ENCODE data around the gene ZNF575.
"Not testable (repeated sequence)": the region's sequence is repeated elsewhere in the genome, so short reads cannot be mapped to it uniquely, and the experiment has no call there.

Gene ZNF575

DNA sequence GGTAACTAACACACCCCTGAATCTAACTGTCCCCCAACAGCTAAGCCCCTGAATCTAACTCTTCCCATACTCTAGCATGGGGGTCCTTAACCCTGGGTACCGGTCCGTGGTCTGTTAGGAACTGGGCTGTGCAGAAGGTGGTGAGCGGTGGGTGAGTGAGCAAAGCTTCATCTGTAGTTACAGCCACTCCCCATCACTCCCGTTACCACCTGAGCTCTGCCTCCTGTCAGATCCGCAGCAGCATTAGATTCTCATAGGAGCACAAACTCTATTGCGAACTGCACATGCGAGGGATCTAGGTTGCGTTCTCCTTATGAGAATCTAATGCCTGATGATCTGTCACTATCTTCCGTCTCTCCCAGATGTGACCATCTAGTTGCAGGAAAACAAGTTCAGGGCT is 22.3 kb upstream of the ZNF575 start:
- no peak for DNase-seq (ENCODE audit: low read depth, low spot score)

DNA sequence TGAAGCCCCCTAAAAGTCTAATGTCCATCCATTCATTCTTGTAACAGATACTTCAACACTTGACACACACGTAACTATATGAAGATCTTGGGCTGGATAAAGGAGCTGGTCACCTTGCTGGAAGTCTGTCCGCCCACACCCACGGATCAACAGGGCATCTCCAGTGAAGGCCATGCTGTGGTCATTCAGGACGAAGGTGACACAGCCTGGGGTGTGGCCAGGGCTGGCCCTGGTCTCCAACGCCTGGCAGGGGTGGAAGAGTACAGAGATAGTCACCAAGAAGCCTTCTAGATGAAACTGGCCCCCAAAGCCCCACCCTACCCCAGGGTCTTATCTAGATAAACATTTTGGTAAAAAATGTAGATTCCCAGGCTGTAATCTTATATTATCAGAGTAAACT is 21.7 kb upstream of the ZNF575 start:
- DNase-seq (ENCODE audit: low read depth, low spot score): no peak

DNA sequence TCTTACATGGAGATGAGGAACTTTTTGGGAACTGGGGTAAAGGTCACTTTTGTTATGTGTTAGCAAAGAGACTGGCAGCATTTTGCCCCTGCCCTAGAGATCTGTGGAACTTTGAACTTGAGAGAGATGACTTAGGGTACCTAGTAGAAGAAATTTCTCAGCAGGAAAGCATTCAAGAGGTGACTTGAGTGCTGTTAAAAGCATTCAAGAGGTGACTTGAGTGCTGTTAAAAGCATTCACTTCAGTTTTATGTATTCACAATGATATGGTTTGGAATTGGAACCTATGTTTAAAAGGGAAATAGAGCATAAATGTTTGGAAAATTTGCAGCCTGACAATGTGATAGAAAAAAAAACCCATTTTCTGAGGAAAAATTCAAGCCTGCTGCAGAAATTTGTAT is 20.6 kb upstream of the ZNF575 start:
- DNase-seq (ENCODE audit: low read depth, low spot score): not testable (repeated sequence)

DNA sequence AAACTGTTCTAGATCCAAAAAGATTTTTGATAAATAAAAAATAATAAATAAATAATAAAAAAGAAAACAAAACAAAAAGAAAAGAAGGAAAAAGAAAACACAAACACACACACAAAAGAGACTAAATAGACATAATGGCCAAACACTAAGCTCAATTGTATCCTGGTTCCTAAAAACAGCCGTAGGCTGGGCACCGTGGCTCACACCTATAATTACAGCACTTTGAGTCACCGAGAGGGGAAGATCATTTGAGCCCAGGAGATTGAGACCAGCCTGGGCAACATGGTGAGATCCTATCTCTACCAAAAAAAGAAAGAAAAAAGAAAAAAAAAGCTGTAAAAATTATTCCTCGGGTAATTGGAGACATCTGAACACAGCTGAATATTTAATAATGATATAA is 14.9 kb upstream of the ZNF575 start:
- no peak for DNase-seq (ENCODE audit: low read depth, low spot score)

DNA sequence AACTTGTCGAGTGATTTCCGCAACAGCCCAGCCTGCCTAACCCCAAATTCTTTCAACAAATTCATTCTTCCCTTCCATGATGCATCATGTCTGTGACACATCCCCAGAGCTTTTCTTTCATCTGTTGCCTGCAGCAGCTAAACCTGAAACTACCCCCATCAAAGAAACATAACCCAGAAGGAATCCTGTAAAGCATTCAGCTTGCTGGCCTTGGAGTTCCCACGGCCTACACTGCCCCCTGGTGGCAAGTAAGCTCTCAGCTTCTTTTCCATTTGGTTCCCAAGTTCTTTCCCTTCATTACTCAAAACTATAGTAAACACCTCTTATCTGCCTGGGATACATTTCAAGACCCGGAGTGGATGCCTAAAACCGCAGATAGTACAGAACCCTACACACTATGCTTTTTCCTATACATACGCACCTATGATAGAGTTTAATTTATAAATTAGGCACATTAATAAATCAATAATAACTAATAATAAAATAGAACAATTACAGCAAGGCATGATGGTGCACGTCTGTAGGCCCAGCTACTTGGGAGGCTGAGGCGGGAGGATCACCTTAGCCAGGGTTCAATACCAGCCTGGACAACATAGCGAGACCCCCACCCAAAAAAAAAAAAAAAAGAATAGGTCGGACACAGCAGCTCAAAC is 13.4 kb upstream of the ZNF575 start:
- peak; percentile 60 for DNase-seq (ENCODE audit: low read depth, low spot score)

DNA sequence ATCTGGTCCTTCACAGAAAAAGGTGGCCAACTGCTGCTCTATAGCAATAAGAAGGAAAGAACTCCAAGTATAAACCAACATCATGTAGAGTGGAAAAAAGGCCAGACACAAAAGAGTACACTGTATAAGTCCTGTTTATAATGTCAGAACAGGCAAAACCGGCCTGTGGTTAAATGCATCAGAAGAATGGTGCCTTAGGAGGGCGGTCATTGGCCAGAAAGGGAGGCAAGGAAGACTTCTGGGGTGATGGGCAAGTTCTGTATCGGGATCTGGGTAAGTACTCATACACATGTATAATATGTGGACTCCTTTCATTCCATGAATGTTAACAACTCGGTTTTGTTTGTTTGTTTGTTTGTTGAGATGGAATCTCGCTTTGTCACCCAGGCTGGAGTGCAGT is 10.1 kb upstream of the ZNF575 start:
- no peak for DNase-seq (ENCODE audit: low read depth, low spot score)

DNA sequence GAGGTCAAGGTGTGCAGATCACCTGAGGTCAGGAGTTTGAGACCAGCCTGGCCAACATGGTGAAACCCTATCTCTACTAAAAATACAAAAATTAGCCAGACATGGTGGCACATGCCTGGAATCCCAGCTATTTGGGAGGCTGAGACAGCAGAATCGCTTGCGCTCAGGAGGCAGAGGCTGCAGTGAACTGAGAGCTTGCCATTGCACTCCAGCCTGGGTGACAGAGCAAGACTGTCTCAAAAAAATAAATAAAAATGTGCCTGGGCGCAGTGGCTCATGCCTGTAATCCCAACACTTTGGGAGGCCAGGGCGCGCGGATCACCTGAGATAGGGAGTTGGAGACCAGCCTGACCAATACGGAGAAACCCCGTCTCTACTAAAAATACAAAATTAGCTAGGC is 9.3 kb upstream of the ZNF575 start:
- DNase-seq (ENCODE audit: low read depth, low spot score): not testable (repeated sequence)

DNA sequence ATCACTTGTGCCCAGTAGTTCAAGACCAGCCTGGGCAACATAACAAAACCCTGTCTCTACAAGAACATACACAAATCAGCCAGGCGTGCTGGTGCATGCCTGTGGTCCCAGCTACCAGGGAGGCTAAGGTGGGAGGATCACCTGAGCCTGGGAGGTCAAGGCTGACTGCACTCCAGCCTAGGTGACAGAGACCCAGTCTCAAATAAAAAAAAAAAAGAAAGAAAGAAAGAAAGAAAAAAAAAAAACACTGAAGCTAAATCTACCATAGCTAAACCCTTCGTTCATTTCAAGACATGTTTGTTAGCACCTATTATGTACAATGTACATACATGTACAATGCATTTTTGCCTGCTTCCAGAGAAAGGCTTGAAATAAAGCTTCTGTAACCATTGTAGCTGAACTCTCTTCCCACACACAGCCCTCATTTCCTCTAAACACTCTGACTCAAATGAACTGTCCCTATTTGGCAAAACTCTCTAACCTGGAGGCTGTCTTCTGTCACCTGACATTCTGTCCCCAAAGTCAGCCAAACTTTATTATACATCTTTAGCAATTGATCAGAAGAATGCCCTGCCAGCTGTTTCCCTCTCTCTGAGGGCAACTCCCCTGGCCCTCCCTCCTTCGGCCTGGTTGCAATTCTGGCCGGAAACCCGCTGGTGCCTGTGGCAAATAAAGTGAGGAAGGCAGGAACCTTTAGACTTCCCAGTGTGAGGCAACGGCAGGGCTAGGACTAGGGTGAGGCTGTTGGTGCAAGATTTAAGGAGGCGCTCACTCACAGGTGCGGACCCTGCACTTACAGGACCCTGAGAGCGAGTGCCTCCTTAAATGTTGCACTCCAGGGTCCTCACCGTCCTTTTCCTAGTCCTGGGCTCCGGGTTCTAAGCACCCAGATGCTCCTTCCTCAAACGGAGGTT is 7.8 kb upstream of the ZNF575 start:
- DNase-seq (ENCODE audit: low read depth, low spot score): no peak

DNA sequence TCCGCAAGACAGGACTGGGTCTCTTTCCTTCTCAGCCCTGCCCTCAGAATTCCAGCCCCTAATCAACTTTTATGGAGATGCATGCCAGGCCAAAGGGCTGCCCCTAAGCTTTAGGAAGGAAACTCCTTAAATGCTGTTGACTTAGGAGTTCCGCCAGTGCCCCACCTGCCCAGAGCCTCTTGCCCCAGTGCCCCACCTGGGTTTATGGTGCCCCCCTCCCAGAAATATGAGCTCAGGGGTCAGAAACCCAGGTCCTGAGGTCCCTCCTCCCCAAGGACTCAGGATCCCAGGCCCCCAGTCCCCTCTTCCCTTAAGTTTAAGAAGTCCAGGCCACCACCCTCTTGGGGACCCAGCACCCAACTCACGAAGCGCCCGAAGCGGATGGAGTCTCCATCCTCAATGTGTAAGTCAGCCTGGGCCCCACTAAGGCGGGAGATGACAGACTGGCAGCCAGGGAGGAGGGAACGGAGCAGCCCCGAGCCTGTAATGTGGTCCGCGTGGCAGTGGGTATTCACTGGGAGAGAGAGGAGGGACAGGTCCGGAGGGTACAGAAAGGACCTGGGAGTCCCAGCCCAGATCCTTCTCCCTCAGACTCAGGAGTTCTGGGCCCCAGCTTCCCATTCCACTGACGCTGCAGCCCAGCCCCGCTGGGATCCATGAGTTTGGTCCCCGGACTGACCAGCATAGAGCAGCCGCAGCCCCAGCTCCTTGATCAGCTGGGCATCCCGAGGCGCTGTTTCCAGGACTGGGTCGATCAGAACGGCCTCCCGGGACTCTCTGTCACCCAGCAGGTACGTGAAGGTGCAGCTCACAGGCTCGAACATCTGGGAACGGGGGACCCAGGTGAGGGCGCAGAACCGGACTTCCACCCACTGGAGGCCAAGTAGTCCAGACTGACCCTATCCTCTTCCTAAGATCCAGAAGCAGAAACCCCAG is 6.9 kb upstream of the ZNF575 start:
- no peak for DNase-seq (ENCODE audit: low read depth, low spot score)

DNA sequence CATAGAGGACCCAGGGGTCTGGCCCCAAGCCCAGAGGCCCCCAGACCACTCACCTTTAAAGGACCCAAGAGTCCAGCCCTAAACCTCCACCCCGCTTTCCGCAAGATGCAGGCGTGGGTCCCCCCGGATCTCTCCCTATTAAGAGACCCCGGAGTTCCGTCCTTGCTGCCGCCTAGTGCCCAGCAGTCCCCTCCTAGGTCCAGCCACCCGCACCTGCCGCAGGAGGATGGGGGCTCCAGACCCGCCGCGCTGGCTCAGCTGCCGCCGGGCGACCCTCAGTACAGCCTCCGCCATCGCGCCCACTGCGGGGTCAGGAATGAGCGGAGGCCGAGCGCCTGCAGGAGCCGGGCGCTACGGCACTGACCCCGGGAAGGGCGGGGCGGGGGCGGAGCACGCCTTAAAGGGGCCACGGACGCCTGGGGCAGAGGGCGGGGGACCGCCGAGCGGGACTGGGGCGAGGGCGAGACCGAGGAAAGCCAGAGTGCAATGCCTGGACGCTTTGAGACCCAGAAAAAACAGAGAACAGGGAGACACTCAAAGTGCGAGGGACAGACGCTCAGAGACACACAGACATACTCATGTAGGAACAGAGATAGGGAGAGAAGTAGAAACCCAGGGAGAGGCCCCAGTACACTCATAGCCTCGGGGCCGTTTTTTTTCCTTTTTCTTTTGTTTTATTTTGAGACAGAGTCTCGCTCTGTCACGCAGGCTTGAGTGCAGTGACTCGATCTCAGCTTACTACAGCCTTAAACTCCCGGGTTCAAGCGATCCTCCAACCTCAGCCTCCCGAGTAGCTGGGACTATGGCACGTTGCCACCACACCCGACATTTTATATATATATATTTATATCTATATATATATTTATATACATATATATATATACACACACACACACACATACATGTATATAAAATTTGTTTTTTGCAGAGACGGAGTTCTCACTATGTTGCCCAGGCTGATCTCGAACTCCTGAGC is 5.8 kb upstream of the ZNF575 start, which contains the start of gene ETHE1:
Gene ETHE1, minus strand, starts transcription at position 318 of the 976 bp plus-strand sequence. Its CDS starts 24 bp downstream, at position 294.
- peak; percentile 59 for DNase-seq (ENCODE audit: low read depth, low spot score)

DNA sequence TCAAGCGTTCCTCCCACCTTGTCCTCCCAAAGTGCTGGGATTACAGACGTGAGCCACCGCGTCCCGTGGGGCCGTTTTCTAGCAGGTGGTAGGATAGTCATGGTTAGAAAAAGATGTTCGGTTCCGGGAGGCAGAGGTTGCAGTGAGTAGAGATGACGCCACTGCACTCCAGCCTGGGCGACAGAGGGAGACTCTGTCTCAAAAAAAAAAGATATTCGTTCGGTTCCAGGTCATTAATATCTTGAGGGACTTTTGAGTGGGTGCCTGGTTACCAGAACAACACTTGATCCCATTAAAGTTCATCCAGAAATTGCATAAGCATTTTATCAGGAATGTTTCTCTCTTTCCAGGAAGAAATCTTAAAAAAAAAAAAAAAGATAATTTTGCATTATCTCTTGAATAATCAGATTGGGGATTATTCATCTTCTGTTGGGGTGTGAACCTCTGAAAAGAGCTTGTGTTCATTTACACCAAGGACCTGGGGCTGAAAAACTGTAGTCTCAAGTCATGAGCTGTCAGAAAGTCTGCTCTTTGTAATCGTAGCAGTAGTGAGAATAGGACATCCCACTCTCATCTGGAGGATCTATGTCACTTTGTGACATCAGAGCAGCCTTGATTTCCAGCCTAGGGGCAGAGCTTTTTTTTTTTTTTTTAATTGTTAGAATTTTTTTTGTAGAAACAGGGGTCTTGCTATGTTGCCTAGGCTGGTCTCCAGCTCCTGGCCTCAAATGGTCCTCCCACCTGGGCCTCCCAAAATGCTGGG is 4.9 kb upstream of the ZNF575 start:
- DNase-seq (ENCODE audit: low read depth, low spot score): no peak

DNA sequence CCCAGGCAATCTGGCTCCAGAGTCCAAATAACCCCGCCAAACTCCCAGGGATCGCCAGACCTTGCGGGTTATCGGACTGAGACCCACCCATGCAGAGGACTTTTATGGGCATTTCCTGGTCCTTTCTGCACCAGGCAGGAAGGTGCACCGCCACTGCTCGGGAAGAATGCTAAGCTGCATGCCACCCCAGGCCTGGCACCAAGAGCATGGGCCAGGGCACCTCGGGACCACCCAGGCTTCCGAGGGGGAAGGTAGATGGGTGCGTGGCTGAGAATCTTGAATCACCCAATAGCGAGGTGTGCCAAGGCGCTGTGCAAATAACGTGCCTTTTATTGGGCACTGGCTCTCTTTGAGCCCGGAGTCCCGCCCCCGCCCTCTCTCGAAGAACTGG is 422 bp upstream of the ZNF575 start:
- DNase-seq (ENCODE audit: low read depth, low spot score): no peak

DNA sequence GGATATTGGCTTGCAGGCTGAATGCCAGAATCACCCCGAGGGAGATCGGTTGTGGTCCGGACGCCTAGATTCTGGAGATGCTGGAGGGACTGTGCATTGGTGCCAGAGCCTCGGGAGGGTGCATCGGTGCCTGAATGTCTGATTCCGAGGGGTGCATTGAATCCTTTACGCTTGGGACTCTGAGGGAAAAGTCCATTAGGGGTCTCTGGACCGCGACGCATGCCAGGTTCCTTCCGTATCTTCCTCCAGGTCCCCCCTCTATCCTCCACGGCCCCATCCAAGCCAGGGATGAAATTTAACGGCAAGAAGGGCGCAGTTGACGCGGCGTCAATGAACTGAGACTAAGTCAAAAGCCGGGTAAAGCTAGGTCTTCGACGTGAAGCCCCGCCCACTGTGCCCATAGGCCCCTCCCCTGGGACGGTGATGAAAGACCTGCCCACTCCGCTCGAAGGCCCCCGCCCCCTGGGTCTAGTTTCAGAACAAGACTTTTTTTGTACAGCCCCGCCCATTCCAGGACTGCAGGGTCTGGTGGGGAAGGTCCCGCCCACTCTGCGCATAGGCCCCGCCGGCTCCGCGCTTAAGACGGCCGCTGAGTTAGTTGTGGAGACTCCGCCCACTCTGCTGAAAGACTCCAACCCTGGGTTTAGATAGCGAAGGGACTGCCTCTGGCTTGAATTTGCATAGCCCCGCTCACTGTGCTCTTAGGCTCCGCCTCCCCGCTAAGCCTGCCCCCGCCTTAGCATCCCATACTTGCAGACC is 737 bp downstream of the ZNF575 start:
- peak; percentile 93 for DNase-seq (ENCODE audit: low read depth, low spot score)

DNA sequence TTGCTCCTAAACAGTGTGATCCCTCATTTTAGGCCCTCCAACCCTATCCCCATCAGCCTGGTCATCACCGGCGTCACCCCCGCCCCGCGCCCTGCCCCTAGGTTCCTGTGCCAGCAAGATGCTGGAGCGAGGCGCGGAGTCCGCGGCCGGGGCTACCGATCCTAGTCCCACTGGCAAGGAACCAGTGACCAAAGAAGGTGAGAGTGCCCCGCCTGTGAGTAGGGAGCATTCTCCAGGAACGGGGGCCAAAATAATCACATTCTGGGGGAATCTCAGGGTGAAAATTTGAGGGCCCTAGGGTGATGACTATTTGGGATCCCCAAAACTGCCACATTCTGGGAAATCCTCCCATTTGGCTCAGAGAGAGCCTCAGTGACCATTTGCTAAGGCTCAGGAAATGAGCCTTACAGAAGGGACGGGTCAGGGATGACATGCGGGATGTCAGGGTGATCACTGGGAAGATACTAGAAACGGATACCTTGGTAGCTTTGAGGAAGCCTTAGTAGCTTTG is 1.4 kb downstream of the ZNF575 start:
- DNase-seq (ENCODE audit: low read depth, low spot score): no peak

DNA sequence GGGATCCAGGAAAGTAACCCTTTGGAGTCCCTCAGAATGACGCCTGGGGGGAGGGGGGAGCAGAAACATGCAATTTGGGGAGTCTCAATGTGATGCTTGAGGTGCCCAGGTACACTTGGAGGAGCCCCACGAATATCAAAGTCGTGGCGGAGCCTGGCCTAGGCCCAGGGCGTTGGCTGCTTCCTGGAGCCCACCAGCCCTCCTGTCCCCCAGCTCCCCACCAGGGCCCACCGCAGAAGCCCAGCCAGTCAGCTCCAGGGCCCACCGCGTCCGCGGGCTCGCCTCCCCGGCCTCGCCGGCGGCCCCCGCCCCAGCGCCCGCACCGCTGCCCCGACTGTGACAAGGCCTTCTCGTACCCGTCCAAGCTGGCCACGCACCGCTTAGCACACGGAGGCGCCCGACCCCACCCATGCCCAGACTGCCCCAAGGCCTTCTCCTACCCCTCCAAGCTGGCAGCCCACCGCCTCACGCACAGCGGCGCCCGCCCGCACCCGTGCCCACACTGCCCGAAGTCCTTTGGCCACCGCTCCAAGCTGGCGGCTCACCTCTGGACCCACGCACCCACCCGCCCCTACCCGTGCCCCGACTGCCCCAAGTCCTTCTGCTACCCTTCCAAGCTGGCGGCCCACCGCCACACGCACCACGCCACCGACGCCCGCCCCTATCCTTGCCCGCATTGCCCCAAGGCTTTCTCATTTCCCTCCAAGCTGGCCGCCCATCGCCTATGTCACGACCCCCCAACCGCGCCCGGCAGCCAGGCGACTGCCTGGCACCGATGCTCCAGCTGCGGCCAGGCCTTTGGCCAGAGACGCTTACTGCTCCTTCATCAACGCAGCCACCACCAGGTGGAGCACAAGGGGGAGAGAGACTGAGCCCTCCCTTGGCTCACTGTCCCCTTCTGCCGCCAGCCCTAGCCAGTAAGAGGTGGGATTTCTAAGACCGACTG is 2.1 kb downstream of the ZNF575 start:
- DNase-seq (ENCODE audit: low read depth, low spot score): no peak

DNA sequence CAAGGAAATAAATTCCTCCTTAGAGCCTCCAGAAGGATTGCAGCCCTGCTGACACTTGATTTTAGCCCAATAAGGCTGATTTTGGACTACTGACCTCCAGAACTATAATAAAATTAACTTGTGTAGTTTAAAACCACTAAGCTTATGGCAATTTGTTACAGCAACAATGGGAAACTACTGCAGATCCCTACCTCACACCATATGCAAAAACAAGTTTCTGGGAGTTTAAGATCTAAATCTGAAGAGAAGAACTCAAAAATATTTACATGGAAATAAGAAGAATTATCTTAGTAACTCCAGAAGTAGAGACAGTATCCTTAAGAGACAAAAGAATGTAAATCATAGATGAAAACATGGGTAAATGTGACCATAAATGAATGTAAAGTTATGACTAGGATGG is 5.9 kb downstream of the ZNF575 start:
- no peak for DNase-seq (ENCODE audit: low read depth, low spot score)

DNA sequence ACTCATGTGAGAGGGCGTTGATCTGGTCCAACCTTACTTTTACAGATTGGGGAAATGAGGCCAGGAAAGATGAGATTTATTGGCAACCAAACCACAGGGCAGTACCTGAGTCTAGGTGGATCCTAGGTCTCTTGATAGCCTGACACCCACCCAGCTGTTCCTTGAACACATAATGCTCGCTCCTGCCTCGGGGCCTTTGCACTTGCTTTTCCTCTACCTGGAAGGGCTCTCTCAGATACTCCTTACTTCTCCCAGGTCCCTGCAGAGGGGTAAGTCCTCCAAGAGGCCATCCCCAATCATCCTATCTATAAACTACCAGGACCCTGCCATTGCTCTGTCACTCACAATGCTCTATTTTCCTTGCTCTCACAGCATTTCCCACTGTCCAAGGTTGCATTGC is 7.4 kb downstream of the ZNF575 start:
- DNase-seq (ENCODE audit: low read depth, low spot score): no peak
